ENCODE results near the gene TSC22D1. TPM values are rescaled to one million over a fixed set of nuclear protein-coding genes. Genes with fewer than 3 reads are reported as not detected.

Gene TSC22D1
- total RNA-seq, 1 experiment from 2014 or later, result 37.2 TPM

DNA sequence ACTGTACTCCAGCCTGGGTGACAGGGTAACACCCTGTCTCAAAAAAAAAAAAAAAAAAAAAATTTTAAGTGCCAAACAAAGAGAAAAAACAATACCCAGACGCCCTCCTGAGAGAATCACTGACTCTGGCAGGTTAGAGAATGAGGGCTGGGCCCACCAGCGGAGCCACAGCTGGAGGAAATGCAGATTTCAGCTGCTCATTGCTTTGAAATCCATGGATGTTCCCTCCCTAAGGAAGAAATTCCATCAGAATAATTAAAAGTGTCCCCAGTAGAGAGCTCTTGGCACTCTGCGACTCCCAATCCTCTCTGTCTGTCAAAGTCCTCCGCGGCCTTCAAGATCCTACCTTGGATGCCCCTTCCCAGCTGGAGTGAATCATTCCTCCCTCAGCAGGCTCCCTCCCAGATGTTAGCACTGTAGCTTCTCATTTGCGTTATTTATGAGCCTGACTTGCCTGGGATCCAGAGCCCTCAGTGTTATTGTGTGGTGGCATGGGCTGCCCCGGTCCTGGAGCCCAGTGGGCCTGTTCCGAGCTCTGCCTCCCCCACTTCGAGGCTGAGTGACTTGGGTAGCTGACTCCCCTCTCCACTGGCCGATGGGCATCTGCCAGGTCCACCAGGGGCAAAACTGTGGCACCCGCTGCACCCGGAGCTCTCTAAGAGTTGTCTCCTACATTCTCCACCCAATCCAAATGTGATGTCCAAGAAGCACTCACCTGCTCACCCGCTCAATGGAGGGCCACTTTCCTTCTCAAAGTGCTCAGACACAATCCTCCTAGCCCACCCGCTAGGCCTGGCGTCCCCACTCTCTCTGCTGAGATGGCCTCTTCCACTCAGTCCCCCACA is 155.5 kb downstream of the TSC22D1 start:
- Histone ChIP-seq H3K27ac (ENCODE audit: low read depth, low read length, poor library complexity, severe bottlenecking) (no peak overlapping the region), H3K36me3 (ENCODE audit: insufficient read depth, low read length, poor library complexity, severe bottlenecking) (no peaks in the 10 kb centered on the region), H3K27me3 (replicated peaks; ENCODE audit: insufficient read depth, low read depth, low read length, poor library complexity) (no peaks in the 10 kb centered on the region), H3K4me3 (ENCODE audit: low read depth, low read length, poor library complexity, severe bottlenecking) (no peak overlapping the region), H3K9me3 (ENCODE audit: low read depth, low read length, poor library complexity, severe bottlenecking) (no peaks in the 10 kb centered on the region), H3K4me1 (ENCODE audit: insufficient read depth, low read length, poor library complexity, severe bottlenecking) (no peaks in the 10 kb centered on the region)
- TF ChIP-seq, protein P1, sequence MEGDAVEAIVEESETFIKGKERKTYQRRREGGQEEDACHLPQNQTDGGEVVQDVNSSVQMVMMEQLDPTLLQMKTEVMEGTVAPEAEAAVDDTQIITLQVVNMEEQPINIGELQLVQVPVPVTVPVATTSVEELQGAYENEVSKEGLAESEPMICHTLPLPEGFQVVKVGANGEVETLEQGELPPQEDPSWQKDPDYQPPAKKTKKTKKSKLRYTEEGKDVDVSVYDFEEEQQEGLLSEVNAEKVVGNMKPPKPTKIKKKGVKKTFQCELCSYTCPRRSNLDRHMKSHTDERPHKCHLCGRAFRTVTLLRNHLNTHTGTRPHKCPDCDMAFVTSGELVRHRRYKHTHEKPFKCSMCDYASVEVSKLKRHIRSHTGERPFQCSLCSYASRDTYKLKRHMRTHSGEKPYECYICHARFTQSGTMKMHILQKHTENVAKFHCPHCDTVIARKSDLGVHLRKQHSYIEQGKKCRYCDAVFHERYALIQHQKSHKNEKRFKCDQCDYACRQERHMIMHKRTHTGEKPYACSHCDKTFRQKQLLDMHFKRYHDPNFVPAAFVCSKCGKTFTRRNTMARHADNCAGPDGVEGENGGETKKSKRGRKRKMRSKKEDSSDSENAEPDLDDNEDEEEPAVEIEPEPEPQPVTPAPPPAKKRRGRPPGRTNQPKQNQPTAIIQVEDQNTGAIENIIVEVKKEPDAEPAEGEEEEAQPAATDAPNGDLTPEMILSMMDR (conservative IDR thresholded peaks at IDR 0.05; ENCODE audit: low read depth, low read length), result no peak
- TF ChIP-seq EZH2 (IDR thresholded peaks at IDR 0.05; ENCODE audit: borderline replicate concordance, low read depth, low read length, poor library complexity, severe bottlenecking), result no peak
- ChIA-PET POLR2A (ENCODE audit: low non-redundant PET) (no interaction called here), CTCF (no interaction called here)
- intact Hi-C loops (cut with micrococcal nuclease; ENCODE audit: unreplicated experiment), result no loop called here
- DNase-seq (ENCODE audit: low spot score), result no peak
- no TSS peak for BruUV-seq (replicated peaks)

DNA sequence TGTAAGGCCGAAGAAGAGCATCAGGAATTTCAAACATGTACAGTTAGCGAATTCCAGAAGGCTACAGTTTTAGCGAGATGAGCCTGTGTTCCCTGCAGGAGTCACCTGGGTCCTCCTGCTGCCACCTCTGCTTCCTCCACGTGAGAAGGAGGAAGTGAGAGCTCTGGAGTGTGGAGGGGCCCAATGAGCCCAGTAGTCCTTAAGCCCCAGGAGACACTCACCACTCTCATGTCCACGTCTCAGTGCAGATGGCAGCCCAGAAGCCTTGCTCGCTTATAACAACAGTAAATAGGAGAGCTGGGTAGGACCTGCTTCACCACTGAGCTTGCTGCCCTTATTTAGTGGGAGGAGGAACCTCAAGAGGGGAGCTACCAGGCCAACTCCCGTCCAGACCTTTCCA is 158.3 kb downstream of the TSC22D1 start:
- Histone ChIP-seq H3K4me1 (ENCODE audit: insufficient read depth, low read length, poor library complexity, severe bottlenecking) (no peaks in the 10 kb centered on the region), H3K27me3 (replicated peaks; ENCODE audit: insufficient read depth, low read depth, low read length, poor library complexity) (no peaks in the 10 kb centered on the region), H3K36me3 (ENCODE audit: insufficient read depth, low read length, poor library complexity, severe bottlenecking) (no peaks in the 10 kb centered on the region), H3K9me3 (ENCODE audit: low read depth, low read length, poor library complexity, severe bottlenecking) (no peaks in the 10 kb centered on the region), H3K4me3 (ENCODE audit: low read depth, low read length, poor library complexity, severe bottlenecking) (no peak overlapping the region), H3K27ac (ENCODE audit: low read depth, low read length, poor library complexity, severe bottlenecking) (no peak overlapping the region)
- BruUV-seq (replicated peaks), result no TSS peak
- CTCF ChIA-PET, result interaction anchor here (0.5 kb wide), 1 partner anchor 65 kb away, joined by 6 read pairs; no protein-coding TSS in a partner anchor
- no peak for DNase-seq (ENCODE audit: low spot score)
- POLR2A ChIA-PET (ENCODE audit: low non-redundant PET), result no interaction called here
- intact Hi-C loops (cut with micrococcal nuclease; ENCODE audit: unreplicated experiment), result no loop called here
- no peak for TF ChIP-seq EZH2 (IDR thresholded peaks at IDR 0.05; ENCODE audit: borderline replicate concordance, low read depth, low read length, poor library complexity, severe bottlenecking)
- TF ChIP-seq, protein P1 (conservative IDR thresholded peaks at IDR 0.05; ENCODE audit: low read depth, low read length), result no peak

DNA sequence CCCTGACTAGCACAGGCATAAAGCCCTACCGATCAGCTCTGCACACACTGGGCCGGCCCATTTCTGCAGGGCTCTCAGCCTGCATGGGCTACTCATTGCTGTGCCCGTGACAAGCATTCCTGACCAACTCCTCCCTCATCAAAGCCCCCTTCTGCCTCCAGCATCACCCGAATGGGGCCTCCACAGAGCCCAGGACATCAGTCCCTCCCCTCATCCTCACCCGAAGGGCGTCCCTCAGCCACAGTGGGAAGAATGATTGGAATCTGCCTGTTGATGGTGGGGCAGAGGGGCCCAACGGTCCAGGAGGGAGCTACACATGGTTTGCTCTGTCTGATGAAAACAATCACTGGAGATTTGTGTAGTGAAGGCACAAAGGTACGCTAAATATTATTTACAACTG is 158.7 kb downstream of the TSC22D1 start:
- CTCF ChIA-PET, result interaction anchor here (0.5 kb wide), 1 partner anchor 66 kb away, joined by 6 read pairs; no protein-coding TSS in a partner anchor
- no peak overlapping the region for H3K27ac ChIP-seq (ENCODE audit: low read depth, low read length, poor library complexity, severe bottlenecking)
- H3K36me3 ChIP-seq (ENCODE audit: insufficient read depth, low read length, poor library complexity, severe bottlenecking), result no peaks in the 10 kb centered on the region
- no peaks in the 10 kb centered on the region for H3K27me3 ChIP-seq (replicated peaks; ENCODE audit: insufficient read depth, low read depth, low read length, poor library complexity)
- TF ChIP-seq EZH2 (IDR thresholded peaks at IDR 0.05; ENCODE audit: borderline replicate concordance, low read depth, low read length, poor library complexity, severe bottlenecking), result no peak
- TF ChIP-seq, protein P1 (conservative IDR thresholded peaks at IDR 0.05; ENCODE audit: low read depth, low read length), result no peak
- no peaks in the 10 kb centered on the region for H3K9me3 ChIP-seq (ENCODE audit: low read depth, low read length, poor library complexity, severe bottlenecking)
- no peak overlapping the region for H3K4me3 ChIP-seq (ENCODE audit: low read depth, low read length, poor library complexity, severe bottlenecking)
- intact Hi-C loops (cut with micrococcal nuclease; ENCODE audit: unreplicated experiment), result no loop called here
- POLR2A ChIA-PET (ENCODE audit: low non-redundant PET), result no interaction called here
- H3K4me1 ChIP-seq (ENCODE audit: insufficient read depth, low read length, poor library complexity, severe bottlenecking), result no peaks in the 10 kb centered on the region
- BruUV-seq (replicated peaks), result no TSS peak
- DNase-seq (ENCODE audit: low spot score), result no peak

All from A673 (cell line).